GM10248 (cell line): ENCODE measurements around the gene VENTX.

Experiments
- CTCF ChIA-PET: fragments of 300-600 bp; sonication (Branson Sonifier 250); formaldehyde crosslinking; extraction: SDS; loops from one replicate; lab custom pipeline; 2021; ENCODE audit warnings: antibody characterized with exemption; lab: Yijun Ruan, JAX
- POLR2A ChIA-PET: fragments of 350-650 bp; sonication (Branson Sonifier 250); formaldehyde crosslinking; extraction: SDS; loops from one replicate; lab custom pipeline; 2020; ENCODE audit warnings: antibody characterized with exemption; lab: Yijun Ruan, JAX
- DNase-seq: peaks from one replicate; pipeline ENCODE4 v3.0.0; 2012; ENCODE audit errors: extremely low spot score
- CTCF ChIP-seq: IDR thresholded peaks from 2 replicates; pipeline ENCODE4 v1.5.1; 2012; ENCODE audit warnings: mild to moderate bottlenecking, low read depth; ENCODE audit errors: extremely low read depth, missing control alignments, control extremely low read depth

VENTX gene

GRCh38 chr10:133249094-133249780 lies 11.6 kb downstream of the VENTX start:
- ChIA-PET POLR2A (no interaction called here), CTCF (no interaction called here)
- no peak for DNase-seq
- no peak for TF ChIP-seq CTCF

- TF ChIP-seq CTCF: no peak
- POLR2A ChIA-PET: no interaction called here
- no peak for DNase-seq
- CTCF ChIA-PET: no interaction called here
Observed at GRCh38 chr10:133249975-133250754, 12.5 kb downstream of the VENTX start.

- ChIA-PET POLR2A (no interaction called here), CTCF (no interaction called here)
- no peak for DNase-seq
- TF ChIP-seq CTCF: no peak
Observed at GRCh38 chr10:133251388-133252222, 13.9 kb downstream of the VENTX start.

GRCh38 chr10:133252223-133252552 lies 14.5 kb downstream of the VENTX start:
- ChIA-PET POLR2A (no interaction called here), CTCF (no interaction called here)
- TF ChIP-seq CTCF: no peak
- DNase-seq: no peak

- CTCF ChIA-PET: no interaction called here
- no peak for DNase-seq
Observed at GRCh38 chr10:133253361-133253955, 15.8 kb downstream of the VENTX start.

More at GRCh38 chr10:133253361-133253955, 15.8 kb downstream of the VENTX start:
- POLR2A ChIA-PET: no interaction called here
- no peak for TF ChIP-seq CTCF
